GM12878 (cell line): ENCODE data around the gene PIK3C2B. TPM values are rescaled to one million over a fixed set of nuclear protein-coding genes. Genes with fewer than 3 reads are reported as not detected.

Experiments used
- ATF7 ChIP-seq: fragments of 450-650 bp; IDR thresholded peaks from 2 replicates; pipeline ENCODE4 v1.6.1; 2016; ENCODE audit warnings: low read depth, mild to moderate bottlenecking
- BHLHE40 ChIP-seq, 2 experiments: fragments of 450-650 bp in 1 of 2; IDR thresholded peaks; 2 replicates each; pipeline ENCODE4 v1.6.1; 2011 to 2017; ENCODE audit warnings: low read depth in 2 of 2, borderline replicate concordance in 1 of 2, improper control_type of control experiment in 1 of 2, low read length in 1 of 2, mild to moderate bottlenecking in 1 of 2
- CBFB ChIP-seq: IDR thresholded peaks from 2 replicates; pipeline ENCODE4 v1.6.1; 2016; ENCODE audit warnings: antibody characterized with exemption, low read depth
- CREM ChIP-seq: IDR thresholded peaks from 2 replicates; pipeline ENCODE4 v1.6.1; 2014; ENCODE audit warnings: antibody characterized with exemption, low read depth
- DPF2 ChIP-seq: fragments of 450-650 bp; IDR thresholded peaks from 2 replicates; pipeline ENCODE4 v1.6.1; 2017; ENCODE audit warnings: mild to moderate bottlenecking
- ESRRA ChIP-seq: IDR thresholded peaks from 2 replicates; pipeline ENCODE4 v1.6.1; 2012; ENCODE audit warnings: mild to moderate bottlenecking, low read length, improper control_type of control experiment
- FOS ChIP-seq: IDR thresholded peaks from 3 replicates; pipeline ENCODE4 v1.6.1; 2011; ENCODE audit warnings: borderline replicate concordance; ENCODE audit not compliant: insufficient read length; ENCODE audit errors: extremely low read depth
- KDM1A ChIP-seq: fragments of 200-600 bp; sonication (generic); IDR thresholded peaks from 2 replicates; pipeline ENCODE4 v1.6.1; 2016; ENCODE audit warnings: borderline replicate concordance
- NBN ChIP-seq: fragments of 450-650 bp; IDR thresholded peaks from 2 replicates; pipeline ENCODE4 v1.6.1; 2016
- RAD21 ChIP-seq: IDR thresholded peaks from 2 replicates; pipeline ENCODE4 v1.6.1; 2011; ENCODE audit warnings: mild to moderate bottlenecking, low read depth, low read length, moderate library complexity; ENCODE audit not compliant: insufficient read depth
- SIN3A ChIP-seq: IDR thresholded peaks from 2 replicates; pipeline ENCODE4 v1.6.1; 2012; ENCODE audit warnings: low read depth, low read length, improper control_type of control experiment
- SUZ12 ChIP-seq: fragments of 200-600 bp; sonication (generic); IDR thresholded peaks from one replicate; pipeline ENCODE4 v1.6.1; 2018; ENCODE audit warnings: antibody characterized with exemption, mild to moderate bottlenecking; ENCODE audit not compliant: unreplicated experiment
- TAF1 ChIP-seq: IDR thresholded peaks from 2 replicates; pipeline ENCODE4 v1.6.1; 2011; ENCODE audit warnings: mild to moderate bottlenecking, low read depth, low read length, borderline replicate concordance
- TBL1XR1 ChIP-seq: IDR thresholded peaks from 2 replicates; pipeline ENCODE4 v1.6.1; 2012; ENCODE audit warnings: low read depth, low read length, improper control_type of control experiment
- polyA plus RNA-seq, 11 experiments: library from polyadenylated mRNA; depleted of rRNA in 4 of 11; unstranded in 6 of 11; stranded (reverse) in 5 of 11; fragments of >200 nt; fragmentation: Nextera tagmentation in 4 of 11; fragmentation: Illumina TruSeq in 1 of 11; extraction: Ambion mirVana in 4 of 11; extraction: Trizol in 1 of 11; gene quantifications; 1 replicate in 1 of 11; 2 replicates in 10 of 11; pipeline versions ENCODE4 v1.2.1 to v1.2.3, GENCODE V29; 2011 to 2016; ENCODE audit warnings: inconsistent platforms in 2 of 11, missing spikeins in 2 of 11, low read depth in 1 of 11
- total RNA-seq, 4 experiments: library from RNA; depleted of rRNA in 3 of 4; stranded (reverse); fragments of >200 nt in 3 of 4; fragmentation: Illumina TruSeq in 1 of 4; extraction: Trizol in 1 of 4; gene quantifications; 2 replicates each; pipeline versions ENCODE4 v1.2.1 to v1.2.3, GENCODE V29; 2013 to 2021

Gene PIK3C2B
- total and polyA plus RNA-seq, 10 of the 15 experiments (the other 5 are each of a cell fraction or from before 2014, with no cell fraction given) = 2.2 to 38.1 (median 11.4) TPM

GRCh38 chr1:204445860-204446412, 48.7 kb downstream of the PIK3C2B start (continued):
- TF ChIP-seq CREM = no peak
- no peak for TF ChIP-seq KDM1A
- TF ChIP-seq CBFB = no peak
- TF ChIP-seq TBL1XR1 = no peak
- TF ChIP-seq NBN = 0 out of 2 replicates have a peak, but pooled peaks have one; percentile 2
- TF ChIP-seq SUZ12 = no peak
- TF ChIP-seq DPF2 = no peak
- TF ChIP-seq TAF1 = no peak
- TF ChIP-seq ESRRA = no peak
- TF ChIP-seq RAD21 = peak; percentile 47
- TF ChIP-seq FOS = no peak
- no peak for TF ChIP-seq ATF7
- no peak for TF ChIP-seq SIN3A
- TF ChIP-seq BHLHE40 (IDR thresholded peaks at IDR 0.05; ENCODE audit: borderline replicate concordance in 1 of 2, low read depth in 2 of 2, low read length in 1 of 2) = peak; percentile 16 to 46; a peak in 1 of 4 replicates
- TF ChIP-seq, all 136 proteins: peak for 7

Other genes starting within 250 kb of the PIK3C2B start
- gene PLEKHA6, start 134.9 kb downstream of the PIK3C2B start, total RNA-seq (2014; rRNA removed) = 0.05 and 0.11 TPM in 2 replicates
- 0.05 and 0.27 TPM in 2 replicates for gene PLEKHA6, start 134.9 kb downstream of the PIK3C2B start, total RNA-seq (2014; rRNA removed; fragmentation: Illumina TruSeq; extraction: Trizol)
- 0.21 and 0.69 TPM in 2 replicates for gene PLEKHA6, start 134.9 kb downstream of the PIK3C2B start, total RNA-seq (2021)
- gene PLEKHA6, start 134.9 kb downstream of the PIK3C2B start, polyA plus RNA-seq (2011; rRNA removed) = 0.33 and 0.81 TPM in 2 replicates
- 0.04 and 0.06 TPM in 2 replicates for gene PLEKHA6, start 134.9 kb downstream of the PIK3C2B start, polyA plus RNA-seq (2014; fragmentation: Illumina TruSeq; extraction: Trizol)
- not detected for gene PLEKHA6, start 134.9 kb downstream of the PIK3C2B start, polyA plus RNA-seq (2014; fragmentation: Nextera tagmentation; extraction: Ambion mirVana)
- gene PLEKHA6, start 134.9 kb downstream of the PIK3C2B start, polyA plus RNA-seq (2014; rRNA removed) = 0.04 and 0.14 TPM in 2 replicates
- gene PLEKHA6, start 134.9 kb downstream of the PIK3C2B start, polyA plus RNA-seq (2016; fragmentation: Nextera tagmentation; extraction: Ambion mirVana) = not detected
- gene PPP1R15B, start 83.0 kb downstream of the PIK3C2B start, total RNA-seq (2014; rRNA removed) = 34.8 TPM in 2 replicates
- 32.7 and 32.9 TPM in 2 replicates for gene PPP1R15B, start 83.0 kb downstream of the PIK3C2B start, total RNA-seq (2014; rRNA removed; fragmentation: Illumina TruSeq; extraction: Trizol)
- 37.7 and 38.1 TPM in 2 replicates for gene PPP1R15B, start 83.0 kb downstream of the PIK3C2B start, total RNA-seq (2021)
- 27.2 and 32.6 TPM in 2 replicates for gene PPP1R15B, start 83.0 kb downstream of the PIK3C2B start, polyA plus RNA-seq (2011; rRNA removed)
- gene PPP1R15B, start 83.0 kb downstream of the PIK3C2B start, polyA plus RNA-seq (2014; fragmentation: Illumina TruSeq; extraction: Trizol) = 33.4 and 38.5 TPM in 2 replicates
- 10 to 100 TPM; 13.9 to 17.1 TPM for gene PPP1R15B, start 83.0 kb downstream of the PIK3C2B start, polyA plus RNA-seq (2014; fragmentation: Nextera tagmentation; extraction: Ambion mirVana)
- 24.8 and 25.8 TPM in 2 replicates for gene PPP1R15B, start 83.0 kb downstream of the PIK3C2B start, polyA plus RNA-seq (2014; rRNA removed)
- 10 to 100 TPM; 13.9 to 15.4 TPM for gene PPP1R15B, start 83.0 kb downstream of the PIK3C2B start, polyA plus RNA-seq (2016; fragmentation: Nextera tagmentation; extraction: Ambion mirVana)
- gene MDM4, start 21.6 kb upstream of the PIK3C2B start, total RNA-seq (2014; rRNA removed) = 36.8 and 43.9 TPM in 2 replicates
- 36.1 and 37.8 TPM in 2 replicates for gene MDM4, start 21.6 kb upstream of the PIK3C2B start, total RNA-seq (2014; rRNA removed; fragmentation: Illumina TruSeq; extraction: Trizol)
- 54.5 and 64.5 TPM in 2 replicates for gene MDM4, start 21.6 kb upstream of the PIK3C2B start, total RNA-seq (2021)
- gene MDM4, start 21.6 kb upstream of the PIK3C2B start, polyA plus RNA-seq (2011; rRNA removed) = 74.4 and 108 TPM in 2 replicates
- gene MDM4, start 21.6 kb upstream of the PIK3C2B start, polyA plus RNA-seq (2014; fragmentation: Illumina TruSeq; extraction: Trizol) = 12.4 and 13.7 TPM in 2 replicates
- 10 to 100 TPM in 1 of 2 experiments, 1 to 10 TPM in 1; 2.5 to 11.5 TPM for gene MDM4, start 21.6 kb upstream of the PIK3C2B start, polyA plus RNA-seq (2014; fragmentation: Nextera tagmentation; extraction: Ambion mirVana)
- gene MDM4, start 21.6 kb upstream of the PIK3C2B start, polyA plus RNA-seq (2014; rRNA removed) = 20.5 and 20.6 TPM in 2 replicates
- 10 to 100 TPM; 22.3 to 23.2 TPM for gene MDM4, start 21.6 kb upstream of the PIK3C2B start, polyA plus RNA-seq (2016; fragmentation: Nextera tagmentation; extraction: Ambion mirVana)
- not detected in 2 replicates for gene LRRN2, start 190.9 kb upstream of the PIK3C2B start, total RNA-seq (2014; rRNA removed)
- gene LRRN2, start 190.9 kb upstream of the PIK3C2B start, total RNA-seq (2014; rRNA removed; fragmentation: Illumina TruSeq; extraction: Trizol) = not detected in 2 replicates
- 0.05 TPM in 1 of 2 replicates, not detected in the other for gene LRRN2, start 190.9 kb upstream of the PIK3C2B start, total RNA-seq (2021)
- gene LRRN2, start 190.9 kb upstream of the PIK3C2B start, polyA plus RNA-seq (2011; rRNA removed) = not detected in 2 replicates
- gene LRRN2, start 190.9 kb upstream of the PIK3C2B start, polyA plus RNA-seq (2014; fragmentation: Illumina TruSeq; extraction: Trizol) = not detected in 2 replicates
- not detected for gene LRRN2, start 190.9 kb upstream of the PIK3C2B start, polyA plus RNA-seq (2014; fragmentation: Nextera tagmentation; extraction: Ambion mirVana)
- gene LRRN2, start 190.9 kb upstream of the PIK3C2B start, polyA plus RNA-seq (2014; rRNA removed) = not detected in 2 replicates
- gene LRRN2, start 190.9 kb upstream of the PIK3C2B start, polyA plus RNA-seq (2016; fragmentation: Nextera tagmentation; extraction: Ambion mirVana) = not detected